HEK293T (cell line): ENCODE results near the gene NAA38.

Experiments used
- ARNT ChIP-seq: fragments of 450-650 bp; IDR thresholded peaks from 2 replicates; pipeline ENCODE4 v1.6.1; 2017; ENCODE audit warnings: mild to moderate bottlenecking
- BHLHE40 ChIP-seq: fragments of 450-650 bp; IDR thresholded peaks from 2 replicates; pipeline ENCODE4 v1.6.1; 2016; ENCODE audit warnings: mild to moderate bottlenecking, moderate library complexity, borderline replicate concordance
- ELF4 ChIP-seq: fragments of 450-650 bp; IDR thresholded peaks from 2 replicates; pipeline ENCODE4 v1.6.1; 2017; ENCODE audit warnings: antibody characterized with exemption
- FOXA1 ChIP-seq: fragments of 450-650 bp; IDR thresholded peaks from 2 replicates; pipeline ENCODE4 v1.6.1; 2016; ENCODE audit warnings: mild to moderate bottlenecking
- FOXK2 ChIP-seq: fragments of 450-650 bp; IDR thresholded peaks from 2 replicates; pipeline ENCODE4 v1.6.1; 2016; ENCODE audit warnings: mild to moderate bottlenecking
- FOXM1 ChIP-seq: fragments of 450-650 bp; IDR thresholded peaks from 2 replicates; pipeline ENCODE4 v1.6.1; 2017; ENCODE audit warnings: mild to moderate bottlenecking, borderline replicate concordance
- LEF1 ChIP-seq: fragments of 450-650 bp; IDR thresholded peaks from 2 replicates; pipeline ENCODE4 v1.6.1; 2017; ENCODE audit warnings: mild to moderate bottlenecking, borderline replicate concordance
- PKNOX1 ChIP-seq: fragments of 450-650 bp; IDR thresholded peaks from 2 replicates; pipeline ENCODE4 v1.6.1; 2016
- SP1 ChIP-seq: fragments of 450-650 bp; IDR thresholded peaks from 2 replicates; pipeline ENCODE4 v1.6.1; 2017
- SUZ12 ChIP-seq: fragments of 450-650 bp; IDR thresholded peaks from 2 replicates; pipeline ENCODE4 v1.6.1; 2016; ENCODE audit warnings: mild to moderate bottlenecking
- TARDBP ChIP-seq: fragments of 450-650 bp; IDR thresholded peaks from 2 replicates; pipeline ENCODE4 v1.6.1; 2016
- ZNF384 ChIP-seq: fragments of 450-650 bp; IDR thresholded peaks from 2 replicates; pipeline ENCODE4 v1.6.1; 2016

- TF ChIP-seq SUZ12 (no peak), ZNF384 (no peak), ELF4 (no peak), FOXA1 (no peak), FOXK2 (no peak), SP1 (no peak), PKNOX1 (no peak), LEF1 (no peak), BHLHE40 (no peak), ARNT (no peak), FOXM1 (no peak), TARDBP (peak; percentile 22; the same call in 1 of the 2 replicates)
Measured at GRCh38 chr17:7844292-7845154, 12.8 kb downstream of the NAA38 start.
